ENCODE data around the gene TRIM26. TPM values are rescaled to one million over a fixed set of nuclear protein-coding genes. Genes with fewer than 3 reads are reported as not detected.

Gene TRIM26
- total and polyA plus RNA-seq, 4 donors = 32.1 to 51.4 (median 38.1) TPM

DNA sequence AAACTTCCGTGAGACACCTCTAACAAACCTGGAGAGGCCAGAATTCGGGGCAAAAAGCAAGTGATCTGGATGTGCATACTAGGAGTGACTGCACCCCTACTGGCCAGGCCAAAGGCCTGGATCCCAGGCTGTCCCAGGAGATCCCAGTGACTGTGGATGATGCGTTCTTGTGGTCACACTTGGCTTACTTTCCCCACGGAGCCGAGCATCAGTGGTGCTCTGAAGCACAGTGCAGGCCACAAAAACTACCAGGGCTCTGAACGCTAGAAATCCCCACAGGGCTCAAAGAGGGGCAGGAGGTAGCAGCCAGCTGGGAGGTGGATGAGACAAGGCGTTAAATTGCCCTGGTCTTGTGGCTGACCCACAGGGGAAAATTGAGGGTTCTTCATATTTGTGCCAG lies 7.1 kb downstream of the TRIM26 start:
- peaks cover 0 to 7% (median 2%) of the 10 kb centered on the region in 4 donors for H3K36me3 ChIP-seq (ENCODE audit: control insufficient read depth in 4 of 4, insufficient read depth in 4 of 4, low read length in 4 of 4)
- peaks cover 15 to 23% (median 20%) of the 10 kb centered on the region in 5 donors for H3K4me1 ChIP-seq (ENCODE audit: control insufficient read depth in 5 of 5, insufficient read depth in 5 of 5, low read length in 5 of 5)
- no peak overlapping the region for H3K27ac ChIP-seq (ENCODE audit: low read depth in 1 of 2, low read length in 1 of 2)
- TF ChIP-seq, protein P1, sequence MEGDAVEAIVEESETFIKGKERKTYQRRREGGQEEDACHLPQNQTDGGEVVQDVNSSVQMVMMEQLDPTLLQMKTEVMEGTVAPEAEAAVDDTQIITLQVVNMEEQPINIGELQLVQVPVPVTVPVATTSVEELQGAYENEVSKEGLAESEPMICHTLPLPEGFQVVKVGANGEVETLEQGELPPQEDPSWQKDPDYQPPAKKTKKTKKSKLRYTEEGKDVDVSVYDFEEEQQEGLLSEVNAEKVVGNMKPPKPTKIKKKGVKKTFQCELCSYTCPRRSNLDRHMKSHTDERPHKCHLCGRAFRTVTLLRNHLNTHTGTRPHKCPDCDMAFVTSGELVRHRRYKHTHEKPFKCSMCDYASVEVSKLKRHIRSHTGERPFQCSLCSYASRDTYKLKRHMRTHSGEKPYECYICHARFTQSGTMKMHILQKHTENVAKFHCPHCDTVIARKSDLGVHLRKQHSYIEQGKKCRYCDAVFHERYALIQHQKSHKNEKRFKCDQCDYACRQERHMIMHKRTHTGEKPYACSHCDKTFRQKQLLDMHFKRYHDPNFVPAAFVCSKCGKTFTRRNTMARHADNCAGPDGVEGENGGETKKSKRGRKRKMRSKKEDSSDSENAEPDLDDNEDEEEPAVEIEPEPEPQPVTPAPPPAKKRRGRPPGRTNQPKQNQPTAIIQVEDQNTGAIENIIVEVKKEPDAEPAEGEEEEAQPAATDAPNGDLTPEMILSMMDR (IDR thresholded peaks at IDR 0.05; ENCODE audit: control extremely low read depth, extremely low read depth) = no peak
- no peak overlapping the region for H3K9ac ChIP-seq (ENCODE audit: insufficient read depth in 1 of 2, low read length in 2 of 2)
- no peak for ATAC-seq (ENCODE audit: insufficient read depth, low FRiP score)
- WGBS, 2 donors = 77 to 89% methylated on average over 7 of the region's 7 CpGs
- no peaks in the 10 kb centered on the region for H3K27me3 ChIP-seq (ENCODE audit: control insufficient read depth in 3 of 3, insufficient read depth in 3 of 3, low read length in 2 of 3)
- no peaks in the 10 kb centered on the region for H3K9me3 ChIP-seq (ENCODE audit: control insufficient read depth in 4 of 4, insufficient read depth in 3 of 4, low read length in 3 of 4)
- DNase-seq = no peak
- H3K4me3 ChIP-seq = no peak overlapping the region

DNA sequence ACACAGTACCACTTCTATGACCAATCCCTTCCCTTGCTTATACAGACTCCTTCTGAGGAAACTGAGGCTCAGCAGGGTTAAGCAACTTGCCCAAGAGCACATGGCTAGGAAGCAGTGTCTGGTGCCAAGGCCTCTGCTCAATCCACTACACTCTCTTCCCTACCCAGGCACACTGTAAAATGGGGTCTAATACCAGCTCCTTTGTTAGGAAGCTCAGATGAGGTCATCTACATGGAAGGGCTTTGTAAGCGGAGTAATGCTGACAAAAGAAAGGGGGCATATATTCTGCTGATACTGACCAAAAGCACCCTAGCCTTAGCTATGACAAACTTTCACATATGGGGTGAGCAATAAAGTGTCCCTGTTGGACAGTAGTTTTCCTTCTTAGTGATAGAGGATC lies 9.1 kb downstream of the TRIM26 start:
- peaks cover 5 to 15% (median 11%) of the 10 kb centered on the region in 4 donors for H3K36me3 ChIP-seq (ENCODE audit: control insufficient read depth in 4 of 4, insufficient read depth in 4 of 4, low read length in 4 of 4)
- no peak overlapping the region for H3K4me3 ChIP-seq
- WGBS, 2 donors = 96 to 98% methylated on average over 1 of the region's 1 CpG
- no peaks in the 10 kb centered on the region for H3K9me3 ChIP-seq (ENCODE audit: control insufficient read depth in 4 of 4, insufficient read depth in 3 of 4, low read length in 3 of 4)
- H3K27me3 ChIP-seq (ENCODE audit: control insufficient read depth in 3 of 3, insufficient read depth in 3 of 3, low read length in 2 of 3) = no peaks in the 10 kb centered on the region
- TF ChIP-seq, protein P1 (IDR thresholded peaks at IDR 0.05; ENCODE audit: control extremely low read depth, extremely low read depth) = no peak
- peaks cover 15 to 21% (median 18%) of the 10 kb centered on the region in 5 donors for H3K4me1 ChIP-seq (ENCODE audit: control insufficient read depth in 5 of 5, insufficient read depth in 5 of 5, low read length in 5 of 5)
- ATAC-seq (ENCODE audit: insufficient read depth, low FRiP score) (no peak), DNase-seq (no peak)
- H3K27ac ChIP-seq (ENCODE audit: low read depth in 1 of 2, low read length in 1 of 2) = no peak overlapping the region
- no peak overlapping the region for H3K9ac ChIP-seq (ENCODE audit: insufficient read depth in 1 of 2, low read length in 2 of 2)

DNA sequence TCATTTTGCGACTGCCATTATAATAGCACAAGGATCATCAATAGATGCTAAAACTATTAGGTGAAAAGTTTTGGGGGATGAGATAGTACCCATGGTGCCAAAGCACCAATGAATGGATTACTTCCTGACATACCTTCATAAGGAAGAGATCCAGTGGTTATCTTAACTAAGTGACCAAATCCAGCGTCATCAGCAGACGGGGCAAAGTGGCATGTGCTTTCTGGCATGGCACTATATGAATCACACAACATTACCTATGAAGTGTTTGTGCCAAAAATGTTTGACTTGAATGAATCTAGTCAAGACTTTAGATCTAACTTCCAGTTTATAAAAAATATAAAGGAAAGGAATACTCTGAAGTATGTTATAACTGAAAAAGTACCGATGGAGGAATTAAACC lies 10.8 kb downstream of the TRIM26 start:
- Histone ChIP-seq H3K9ac (ENCODE audit: insufficient read depth in 1 of 2, low read length in 2 of 2) (no peak overlapping the region), H3K27me3 (ENCODE audit: control insufficient read depth in 3 of 3, insufficient read depth in 3 of 3, low read length in 2 of 3) (no peaks in the 10 kb centered on the region), H3K9me3 (ENCODE audit: control insufficient read depth in 4 of 4, insufficient read depth in 3 of 4, low read length in 3 of 4) (peaks cover 0 to 2% (median 0%) of the 10 kb centered on the region in 4 donors), H3K36me3 (ENCODE audit: control insufficient read depth in 4 of 4, insufficient read depth in 4 of 4, low read length in 4 of 4) (peaks cover 5 to 27% (median 19%) of the 10 kb centered on the region in 4 donors), H3K4me3 (no peak overlapping the region), H3K4me1 (ENCODE audit: control insufficient read depth in 5 of 5, insufficient read depth in 5 of 5, low read length in 5 of 5) (peaks cover 8 to 17% (median 8%) of the 10 kb centered on the region in 5 donors), H3K27ac (ENCODE audit: low read depth in 1 of 2, low read length in 1 of 2) (no peak overlapping the region)
- ATAC-seq (ENCODE audit: insufficient read depth, low FRiP score) (no peak), DNase-seq (no peak)
- WGBS, 2 donors = 79 to 95% methylated on average over 4 of the region's 4 CpGs
- TF ChIP-seq, protein P1 (IDR thresholded peaks at IDR 0.05; ENCODE audit: control extremely low read depth, extremely low read depth) = no peak
